ENCODE measurements around the gene IL10.

Gene IL10

GRCh38 chr1:206719169-206719839, 53.0 kb downstream of the IL10 start:
- no peak for DNase-seq (ENCODE audit: low read depth)
- H3K4me3 ChIP-seq (ENCODE audit: low read depth, low read length), result no peak overlapping the region
- no peak for TF ChIP-seq CTCF (IDR thresholded peaks at IDR 0.05; ENCODE audit: control insufficient read depth, extremely low read depth, insufficient read depth)

- DNase-seq (ENCODE audit: low read depth), result no peak
- no peak overlapping the region for H3K4me3 ChIP-seq (ENCODE audit: low read depth, low read length)
- no peak for TF ChIP-seq CTCF (IDR thresholded peaks at IDR 0.05; ENCODE audit: control insufficient read depth, extremely low read depth, insufficient read depth)
These were observed 54.7 kb downstream of the IL10 start for GRCh38 chr1:206717674-206717989.
